ENCODE measurements around the gene CGB3. TPM values are rescaled to one million over a fixed set of nuclear protein-coding genes. Genes with fewer than 3 reads are reported as not detected.

CGB3 gene
- total RNA-seq, 1 donor from 2014 or later = not detected

DNA sequence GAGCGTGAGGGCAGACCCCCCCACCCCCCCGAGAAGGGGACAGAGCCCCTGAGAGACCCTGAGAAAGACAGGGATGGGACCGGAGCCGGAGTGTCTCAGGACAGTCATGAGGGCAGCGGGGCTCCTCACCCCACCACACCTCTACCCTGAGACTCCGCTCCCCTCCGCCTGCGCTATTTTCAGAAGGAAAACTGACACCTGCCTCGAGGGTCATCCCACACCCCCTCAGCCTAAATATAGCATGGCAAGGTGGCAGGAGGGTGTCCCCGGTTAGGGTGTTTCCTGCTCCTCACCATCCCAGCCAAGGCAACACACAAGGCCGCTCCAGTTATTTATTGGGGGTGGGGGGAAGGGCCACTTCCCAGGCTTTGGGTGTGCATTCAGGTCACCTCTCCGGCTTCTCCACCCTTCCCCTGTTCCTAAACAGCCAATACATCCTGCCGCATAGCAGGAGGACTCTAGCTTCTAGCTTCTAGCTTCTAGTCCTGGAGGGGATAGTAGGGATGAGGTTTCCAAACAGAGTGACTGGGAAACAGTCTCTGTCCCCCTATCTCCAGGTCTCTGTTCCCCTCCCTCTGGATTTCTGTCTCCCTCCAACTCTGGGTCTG, 41.9 kb upstream of the CGB3 start:
- peak overlapping the region; percentile 15 for H3K4me3 Mint-ChIP-seq (ENCODE audit: unreplicated experiment)
- DNase-seq = no peak
- TF ChIP-seq, protein P1, sequence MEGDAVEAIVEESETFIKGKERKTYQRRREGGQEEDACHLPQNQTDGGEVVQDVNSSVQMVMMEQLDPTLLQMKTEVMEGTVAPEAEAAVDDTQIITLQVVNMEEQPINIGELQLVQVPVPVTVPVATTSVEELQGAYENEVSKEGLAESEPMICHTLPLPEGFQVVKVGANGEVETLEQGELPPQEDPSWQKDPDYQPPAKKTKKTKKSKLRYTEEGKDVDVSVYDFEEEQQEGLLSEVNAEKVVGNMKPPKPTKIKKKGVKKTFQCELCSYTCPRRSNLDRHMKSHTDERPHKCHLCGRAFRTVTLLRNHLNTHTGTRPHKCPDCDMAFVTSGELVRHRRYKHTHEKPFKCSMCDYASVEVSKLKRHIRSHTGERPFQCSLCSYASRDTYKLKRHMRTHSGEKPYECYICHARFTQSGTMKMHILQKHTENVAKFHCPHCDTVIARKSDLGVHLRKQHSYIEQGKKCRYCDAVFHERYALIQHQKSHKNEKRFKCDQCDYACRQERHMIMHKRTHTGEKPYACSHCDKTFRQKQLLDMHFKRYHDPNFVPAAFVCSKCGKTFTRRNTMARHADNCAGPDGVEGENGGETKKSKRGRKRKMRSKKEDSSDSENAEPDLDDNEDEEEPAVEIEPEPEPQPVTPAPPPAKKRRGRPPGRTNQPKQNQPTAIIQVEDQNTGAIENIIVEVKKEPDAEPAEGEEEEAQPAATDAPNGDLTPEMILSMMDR (IDR thresholded peaks at IDR 0.05; ENCODE audit: partially characterized antibody, unreplicated experiment) = no peak
- no peak overlapping the region for H3K27ac Mint-ChIP-seq (ENCODE audit: unreplicated experiment)
- H3K36me3 Mint-ChIP-seq (ENCODE audit: unreplicated experiment) = peaks cover 11% of the 10 kb centered on the region
- peaks cover 12% of the 10 kb centered on the region for H3K4me1 Mint-ChIP-seq (ENCODE audit: low read depth, unreplicated experiment)
- H3K27me3 Mint-ChIP-seq (ENCODE audit: unreplicated experiment) = peaks cover 10% of the 10 kb centered on the region
- H3K9me3 Mint-ChIP-seq (ENCODE audit: unreplicated experiment) = no peaks in the 10 kb centered on the region

DNA sequence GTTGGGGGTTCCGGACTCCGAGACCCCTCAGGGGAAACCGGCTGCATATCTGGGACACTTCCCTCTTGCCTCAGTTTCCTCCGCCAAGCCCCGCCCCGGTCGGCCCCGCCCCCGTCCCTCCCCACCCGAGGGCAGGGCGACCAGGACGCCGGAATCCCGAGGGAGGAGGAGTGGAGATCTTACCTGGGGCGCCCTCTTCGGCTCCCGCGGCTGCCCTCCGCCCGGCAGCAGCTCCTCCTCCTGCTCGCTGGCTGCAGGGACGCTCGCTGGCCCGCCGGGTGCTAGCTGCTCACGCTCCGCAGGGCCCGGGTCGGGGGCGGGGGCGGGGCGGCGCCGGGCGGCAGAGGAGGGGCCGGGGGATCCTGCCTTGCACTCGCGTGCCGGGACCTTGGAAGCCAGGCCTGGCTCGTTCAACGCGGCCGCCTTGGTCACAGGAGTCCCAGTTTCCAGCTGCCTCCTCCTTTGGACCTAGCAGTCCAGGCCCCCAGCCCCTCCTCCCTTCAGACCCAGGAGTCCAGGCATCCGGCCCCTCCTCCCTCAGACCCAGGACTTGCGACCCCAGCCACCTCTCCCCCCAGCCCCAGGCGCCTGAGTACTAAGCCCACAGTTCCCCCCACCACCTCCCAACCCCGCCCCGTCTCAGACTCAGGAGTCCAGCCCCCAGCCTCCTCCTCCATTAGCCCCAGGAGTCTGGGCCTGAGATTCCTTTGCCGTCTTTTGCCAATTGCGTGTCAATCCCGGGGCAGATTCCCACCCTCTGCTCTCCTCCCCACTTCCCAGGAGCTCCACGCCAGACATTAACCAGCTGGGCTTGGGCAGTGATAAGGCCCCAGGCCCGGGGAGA, 40.9 kb upstream of the CGB3 start, which contains the start of gene NTF4:
TSS of gene NTF4 (minus strand) at position 51 of the 844 bp plus-strand sequence. CDS start 2,821 bp downstream, outside the sequence.
- Mint-ChIP-seq H3K9me3 (ENCODE audit: unreplicated experiment) (no peaks in the 10 kb centered on the region), H3K36me3 (ENCODE audit: unreplicated experiment) (peaks cover 5% of the 10 kb centered on the region), H3K4me3 (ENCODE audit: unreplicated experiment) (peak within 1 kb of the TSS; percentile 49), H3K27ac (ENCODE audit: unreplicated experiment) (no peak within 1 kb of the TSS), H3K27me3 (ENCODE audit: unreplicated experiment) (peaks cover 11% of the 10 kb centered on the region), H3K4me1 (ENCODE audit: low read depth, unreplicated experiment) (peaks cover 12% of the 10 kb centered on the region)
- DNase-seq = peak; percentile 74
- TF ChIP-seq, protein P1 (IDR thresholded peaks at IDR 0.05; ENCODE audit: partially characterized antibody, unreplicated experiment) = no peak

DNA sequence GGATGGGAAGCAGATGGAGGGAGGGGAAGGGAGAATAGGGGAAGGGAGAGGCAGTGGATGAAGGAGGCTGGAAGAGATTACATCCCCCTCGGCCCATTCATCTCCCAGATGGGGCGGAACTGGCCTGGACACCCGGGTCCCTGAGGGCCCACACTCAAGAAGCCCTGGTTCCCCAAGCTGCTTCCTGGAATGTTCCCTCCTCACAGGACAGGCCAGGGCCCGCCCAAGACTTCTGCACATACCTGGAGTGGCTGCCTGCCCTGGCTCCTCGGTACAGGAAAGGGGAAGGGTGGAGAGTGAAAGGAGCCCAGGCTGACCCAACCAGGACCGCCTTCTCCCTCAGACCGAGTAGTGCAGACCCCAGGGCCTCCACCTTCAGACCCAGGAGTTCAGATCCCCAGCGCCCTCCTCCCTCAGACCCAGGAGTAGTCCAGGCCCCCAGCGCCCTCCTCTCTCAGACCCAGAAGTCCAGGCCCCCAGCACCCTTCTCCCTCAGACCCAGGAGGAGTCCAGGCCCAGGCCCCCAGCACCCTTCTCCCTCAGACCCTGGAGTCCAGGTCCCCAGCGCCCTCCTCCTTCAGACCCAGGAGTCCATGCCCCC, 40.0 kb upstream of the CGB3 start:
- Mint-ChIP-seq H3K27ac (ENCODE audit: unreplicated experiment) (no peak overlapping the region), H3K36me3 (ENCODE audit: unreplicated experiment) (peaks cover 5% of the 10 kb centered on the region), H3K27me3 (ENCODE audit: unreplicated experiment) (peaks cover 9% of the 10 kb centered on the region), H3K4me3 (ENCODE audit: unreplicated experiment) (peak overlapping the region; percentile 49), H3K9me3 (ENCODE audit: unreplicated experiment) (no peaks in the 10 kb centered on the region), H3K4me1 (ENCODE audit: low read depth, unreplicated experiment) (peaks cover 12% of the 10 kb centered on the region)
- TF ChIP-seq, protein P1 (IDR thresholded peaks at IDR 0.05; ENCODE audit: partially characterized antibody, unreplicated experiment) = no peak
- no peak for DNase-seq

DNA sequence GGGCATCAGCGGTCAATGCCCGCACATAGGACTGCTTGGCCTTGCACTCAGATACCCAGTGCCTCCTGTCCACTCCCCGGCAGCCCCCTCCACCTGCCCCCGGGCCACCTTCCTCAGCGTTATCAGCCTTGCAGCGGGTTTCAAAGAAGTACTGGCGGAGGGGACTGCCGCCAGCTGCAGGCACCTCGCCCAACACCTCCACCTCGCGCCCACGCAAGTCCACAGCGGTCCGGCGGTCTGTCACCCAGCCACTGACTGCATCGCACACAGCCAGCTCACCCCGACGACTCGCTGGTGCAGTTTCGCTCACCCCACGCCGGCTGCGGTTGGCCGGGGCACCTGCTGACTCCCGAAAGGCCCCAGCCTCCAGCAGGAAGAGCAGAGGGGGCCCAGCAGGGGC, 37.3 kb upstream of the CGB3 start:
- Mint-ChIP-seq H3K4me3 (ENCODE audit: unreplicated experiment) (no peak overlapping the region), H3K27ac (ENCODE audit: unreplicated experiment) (no peak overlapping the region), H3K27me3 (ENCODE audit: unreplicated experiment) (peaks cover 11% of the 10 kb centered on the region), H3K4me1 (ENCODE audit: low read depth, unreplicated experiment) (peaks cover 3% of the 10 kb centered on the region), H3K36me3 (ENCODE audit: unreplicated experiment) (no peaks in the 10 kb centered on the region), H3K9me3 (ENCODE audit: unreplicated experiment) (no peaks in the 10 kb centered on the region)
- TF ChIP-seq, protein P1 (IDR thresholded peaks at IDR 0.05; ENCODE audit: partially characterized antibody, unreplicated experiment) = no peak
- no peak for DNase-seq

Data from glutamatergic neuron (in vitro differentiated cells).